ENCODE results near the gene SERINC5. TPM values are rescaled to one million over a fixed set of nuclear protein-coding genes. Genes with fewer than 3 reads are reported as not detected.

SERINC5 gene
- total and polyA plus RNA-seq, 12 donors, result 14.4 to 258 (median 88.0) TPM

GRCh38 chr5:80239680-80240367 lies 16.0 kb downstream of the SERINC5 start:
- H3K9me3 ChIP-seq (replicated peaks in 1 of 3), result peaks cover 0 to 6% (median 0%) of the 10 kb centered on the region in 3 donors
- no peaks in the 10 kb centered on the region for H3K36me3 ChIP-seq (replicated peaks in 1 of 2)
- no peak overlapping the region for H3K4me3 ChIP-seq
- DNase-seq, result no peak
- peaks cover 15 to 25% of the 10 kb centered on the region in 2 donors for H3K4me1 ChIP-seq (replicated peaks in 1 of 2)
- peak overlapping the region in 3 of 5 donors; percentile 23 to 77 (median 47) for H3K27ac ChIP-seq
- no peaks in the 10 kb centered on the region for H3K27me3 ChIP-seq
- intact Hi-C loops (cut with DNase I), result no loop called here
- TF ChIP-seq POLR2A (IDR thresholded peaks at IDR 0.05) (no peak), CTCF (IDR thresholded peaks at IDR 0.05) (no peak)
- 34 to 47% (median 39%) methylated on average over 4 of the region's 4 CpGs for WGBS, 4 donors

- Histone ChIP-seq H3K36me3 (replicated peaks in 1 of 2) (no peaks in the 10 kb centered on the region), H3K4me1 (replicated peaks in 1 of 2) (peaks cover 15 to 25% of the 10 kb centered on the region in 2 donors), H3K27me3 (no peaks in the 10 kb centered on the region), H3K27ac (peak overlapping the region in 3 of 5 donors; percentile 23 to 77 (median 76)), H3K9me3 (replicated peaks in 1 of 3) (peaks cover 0 to 6% (median 0%) of the 10 kb centered on the region in 3 donors), H3K4me3 (peak overlapping the region in 1 of 4 donors; percentile 10)
- peak; percentile 78 to 93 (median 88) for DNase-seq
- TF ChIP-seq POLR2A (IDR thresholded peaks at IDR 0.05) (no peak), CTCF (IDR thresholded peaks at IDR 0.05) (no peak)
- intact Hi-C loops (cut with DNase I), result no loop called here
- WGBS, 4 donors, result 15 to 36% (median 22%) methylated on average over 4 to 8 of the region's 8 CpGs
Observed at GRCh38 chr5:80238778-80239679, 16.8 kb downstream of the SERINC5 start.

- Histone ChIP-seq H3K27me3 (no peaks in the 10 kb centered on the region), H3K4me3 (no peak overlapping the region), H3K9me3 (replicated peaks in 1 of 3) (peaks cover 0 to 5% (median 0%) of the 10 kb centered on the region in 3 donors), H3K27ac (peak overlapping the region in 2 of 5 donors; percentile 23 to 77), H3K36me3 (replicated peaks in 1 of 2) (no peaks in the 10 kb centered on the region), H3K4me1 (replicated peaks in 1 of 2) (peaks cover 15 to 25% of the 10 kb centered on the region in 2 donors)
- DNase-seq, result peak in 1 of 7 donors; percentile 36
- 75 to 83% (median 80%) methylated on average over 7 of the region's 7 CpGs for WGBS, 4 donors
- intact Hi-C loops (cut with DNase I), result no loop called here
- no peak for TF ChIP-seq POLR2A (IDR thresholded peaks at IDR 0.05)
- TF ChIP-seq CTCF (IDR thresholded peaks at IDR 0.05), result no peak
Observed at GRCh38 chr5:80238097-80238496, 17.8 kb downstream of the SERINC5 start.

GRCh38 chr5:80237243-80237642 lies 18.6 kb downstream of the SERINC5 start:
- H3K9me3 ChIP-seq (replicated peaks in 1 of 3), result no peaks in the 10 kb centered on the region
- no peak overlapping the region for H3K27ac ChIP-seq
- H3K27me3 ChIP-seq, result no peaks in the 10 kb centered on the region
- WGBS, 4 donors, result 93 to 96% (median 94%) methylated on average over 5 of the region's 5 CpGs
- no peaks in the 10 kb centered on the region for H3K36me3 ChIP-seq (replicated peaks in 1 of 2)
- H3K4me1 ChIP-seq (replicated peaks in 1 of 2), result peaks cover 15 to 25% of the 10 kb centered on the region in 2 donors
- intact Hi-C loops (cut with DNase I), result no loop called here
- no peak for TF ChIP-seq POLR2A (IDR thresholded peaks at IDR 0.05)
- TF ChIP-seq CTCF (IDR thresholded peaks at IDR 0.05), result no peak
- no peak for DNase-seq
- H3K4me3 ChIP-seq, result no peak overlapping the region

All from adrenal gland (tissue), 12 donors.